ENCODE results near the gene NBPF11. TPM values are rescaled to one million over a fixed set of nuclear protein-coding genes. Genes with fewer than 3 reads are reported as not detected.
"Not testable (repeated sequence)": the region's sequence is repeated elsewhere in the genome, so short reads cannot be mapped to it uniquely, and the experiment has no call there.

Gene NBPF11
- total RNA-seq, 1 donor from 2014 or later = 10.0 TPM

- DNase-seq = not testable (repeated sequence)
These were observed 2.8 kb downstream of the NBPF11 start for GRCh38 chr1:148149050-148149815.

GRCh38 chr1:148147052-148147838, 4.8 kb downstream of the NBPF11 start:
- not testable (repeated sequence) for DNase-seq

GRCh38 chr1:148146191-148146997, 5.7 kb downstream of the NBPF11 start:
- DNase-seq = not testable (repeated sequence)

GRCh38 chr1:148143223-148143622, 8.9 kb downstream of the NBPF11 start:
- not testable (repeated sequence) for DNase-seq

DNA sequence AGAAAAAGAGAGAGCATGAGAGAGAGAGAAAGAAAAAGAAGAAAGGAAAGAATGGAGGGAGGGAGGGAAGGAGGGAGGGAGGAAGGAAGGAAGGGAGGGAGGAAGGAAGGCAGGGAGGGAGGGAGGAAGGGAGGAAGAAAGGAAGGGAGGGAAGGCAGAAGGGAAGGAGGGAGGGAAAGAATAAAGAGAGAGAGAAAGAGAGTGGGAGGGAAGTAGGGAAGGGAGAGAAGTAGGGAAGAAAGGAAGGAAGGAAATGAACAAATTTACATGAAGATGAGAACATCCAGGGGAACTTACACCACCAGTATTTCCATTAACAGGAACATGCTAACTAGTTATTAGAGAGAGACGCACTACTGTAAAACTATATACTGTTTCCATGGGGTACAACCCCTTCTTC, 10.1 kb downstream of the NBPF11 start:
- not testable (repeated sequence) for DNase-seq

DNA sequence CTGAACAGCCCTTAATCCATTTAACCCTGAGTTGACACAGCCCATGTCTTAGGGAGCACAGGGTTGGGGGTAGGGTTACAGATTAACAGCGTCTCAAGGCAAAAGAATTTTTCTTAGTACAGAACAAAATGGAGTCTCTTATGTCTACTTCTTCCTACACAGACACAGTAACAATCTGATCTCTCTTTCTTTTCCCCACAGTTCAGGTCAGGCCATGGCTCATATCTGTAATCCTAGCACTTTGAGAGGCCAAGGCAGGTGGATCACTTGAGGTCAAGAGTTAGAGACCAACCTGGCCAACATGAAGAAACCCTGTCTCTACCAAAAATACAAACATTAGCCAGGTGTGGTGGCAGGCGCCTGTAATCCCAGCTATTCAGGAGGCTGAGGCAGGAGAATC, 13.5 kb downstream of the NBPF11 start:
- not testable (repeated sequence) for DNase-seq

GRCh38 chr1:148122341-148122740, 29.7 kb downstream of the NBPF11 start:
- DNase-seq = not testable (repeated sequence)

GRCh38 chr1:148120395-148120794, 31.7 kb downstream of the NBPF11 start:
- DNase-seq = not testable (repeated sequence)

DNA sequence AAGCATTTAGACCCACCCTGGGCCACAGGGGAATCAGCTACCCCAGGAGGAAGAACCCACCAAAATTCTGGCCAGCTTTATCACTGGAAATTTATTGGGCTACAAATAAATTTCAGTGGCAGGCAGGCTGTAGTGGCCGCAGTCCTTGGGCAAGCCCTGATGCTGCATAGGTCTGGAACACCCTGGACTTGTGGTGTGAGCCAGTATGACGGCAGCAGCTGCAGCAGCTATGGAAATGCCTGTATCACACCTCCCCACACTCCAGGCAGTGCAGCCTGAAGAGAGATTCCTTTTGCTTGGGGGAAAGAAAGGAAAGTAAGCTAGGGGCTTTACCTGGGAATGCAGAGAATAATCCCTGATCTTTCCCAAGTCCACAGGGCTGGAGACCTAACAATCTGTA, 56.3 kb downstream of the NBPF11 start:
- not testable (repeated sequence) for DNase-seq

- DNase-seq = not testable (repeated sequence)
These were observed 65.9 kb downstream of the NBPF11 start for GRCh38 chr1:148086196-148086595.

DNA sequence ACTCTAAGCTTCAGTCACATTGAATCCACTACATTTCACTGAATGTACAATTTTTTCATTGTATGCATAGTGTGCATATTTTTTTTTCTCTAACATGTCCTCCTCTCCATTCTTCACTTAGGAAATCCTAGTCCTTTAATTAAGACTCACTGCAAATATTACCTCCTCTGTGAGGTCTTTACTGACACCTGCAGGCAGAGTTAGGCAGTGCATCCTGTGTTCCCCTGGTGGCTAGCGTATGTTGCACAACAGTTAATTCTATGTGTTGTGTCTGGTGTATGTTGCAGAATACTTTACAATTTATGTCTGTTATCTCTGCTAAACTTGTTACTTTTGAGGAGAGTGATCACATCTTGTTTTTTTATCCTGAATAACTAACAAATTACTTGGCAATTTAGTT, 70.9 kb downstream of the NBPF11 start:
- not testable (repeated sequence) for DNase-seq

GRCh38 chr1:148078632-148079519, 73.2 kb downstream of the NBPF11 start:
- not testable (repeated sequence) for DNase-seq

GRCh38 chr1:148078090-148078489, 74.0 kb downstream of the NBPF11 start:
- not testable (repeated sequence) for DNase-seq

DNA sequence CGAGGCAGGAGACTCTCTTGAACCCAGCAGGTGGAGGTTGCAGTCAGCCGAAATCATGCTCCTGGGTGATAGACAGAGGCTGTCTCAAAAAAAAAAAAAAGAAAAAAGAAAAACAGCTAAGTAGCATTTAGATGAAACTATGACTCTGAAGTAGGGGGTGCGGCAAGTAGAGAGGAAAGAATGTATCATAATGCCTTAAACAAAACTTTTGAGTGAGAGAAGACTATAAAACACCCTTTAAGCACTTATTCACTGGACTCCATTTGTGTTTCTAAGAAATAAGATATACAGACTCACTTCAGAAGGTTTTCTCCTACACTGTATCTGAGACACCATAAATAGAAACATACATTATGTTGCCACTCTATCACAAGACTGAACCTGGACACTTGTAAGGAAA, 74.6 kb downstream of the NBPF11 start:
- DNase-seq = not testable (repeated sequence)

DNA sequence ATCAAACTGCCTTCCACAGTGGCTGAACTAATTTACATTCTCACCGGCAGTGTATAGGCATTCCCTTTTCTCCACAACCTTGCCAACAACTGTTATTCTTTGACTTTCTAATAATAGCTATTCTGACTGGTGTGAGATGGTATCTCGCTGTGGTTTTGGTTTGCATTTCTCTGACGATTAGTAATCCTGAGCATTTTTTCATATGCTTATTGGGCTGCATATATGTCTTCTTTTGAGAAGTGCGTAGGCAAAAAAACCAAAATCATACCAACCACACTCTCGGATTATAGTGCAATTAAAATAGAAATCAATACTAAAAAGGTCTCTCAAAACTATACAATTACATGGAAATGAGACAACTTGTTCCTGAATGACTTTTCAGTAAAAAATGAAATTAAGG, 78.7 kb downstream of the NBPF11 start:
- DNase-seq = not testable (repeated sequence)

GRCh38 chr1:148068606-148069005, 83.5 kb downstream of the NBPF11 start:
- DNase-seq = not testable (repeated sequence)

DNA sequence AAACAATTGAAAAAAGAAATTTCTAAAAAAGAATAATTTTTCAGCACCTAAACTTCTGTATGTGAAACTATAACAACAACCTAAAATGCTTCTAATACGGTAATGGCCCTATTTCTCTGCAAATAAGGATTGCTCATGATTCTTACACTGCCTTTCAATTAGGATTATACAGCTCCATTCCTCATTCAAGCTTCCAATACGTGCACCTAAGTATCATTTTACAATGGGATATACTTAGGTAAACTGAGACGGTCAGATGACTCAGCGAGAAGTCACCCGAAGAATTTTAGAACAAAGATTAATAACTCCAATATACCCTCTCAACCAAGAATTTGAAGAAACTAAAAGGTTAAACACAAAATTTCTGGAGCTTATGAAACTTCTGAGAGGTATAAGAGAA, 83.9 kb downstream of the NBPF11 start:
- DNase-seq = not testable (repeated sequence)

DNA sequence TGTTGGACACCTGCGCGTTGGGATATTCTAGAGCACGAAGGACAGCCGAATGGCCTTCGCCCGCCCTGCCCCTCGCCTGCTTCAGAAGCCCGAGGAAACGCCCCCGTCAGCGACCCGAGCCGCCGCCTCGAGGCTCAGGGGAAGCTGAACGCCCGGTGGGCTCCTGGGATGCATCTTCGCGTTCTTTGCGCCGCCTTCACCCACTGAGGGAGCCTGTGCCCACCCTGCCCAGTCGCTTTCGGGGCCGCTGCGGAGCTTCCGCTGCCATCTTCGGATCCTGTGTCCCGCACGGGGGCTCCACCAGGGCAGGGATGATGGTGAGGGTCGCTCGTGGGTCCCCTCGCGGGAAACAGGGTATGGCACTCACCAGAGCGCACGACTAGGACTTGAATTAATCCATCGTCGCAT, 91.8 kb downstream of the NBPF11 start:
- DNase-seq = not testable (repeated sequence)

GRCh38 chr1:148057384-148057783, 94.7 kb downstream of the NBPF11 start:
- DNase-seq = not testable (repeated sequence)
